Right forelimb (tissue), 1 donor: ENCODE results near the gene ATG9A.
"Not testable (repeated sequence)": the region's sequence is repeated elsewhere in the genome, so short reads cannot be mapped to it uniquely, and the experiment has no call there.

Experiments used
- DNase-seq: peaks from one replicate; pipeline ENCODE4 v3.0.0-alpha.2; 2018

ATG9A gene, protein sequence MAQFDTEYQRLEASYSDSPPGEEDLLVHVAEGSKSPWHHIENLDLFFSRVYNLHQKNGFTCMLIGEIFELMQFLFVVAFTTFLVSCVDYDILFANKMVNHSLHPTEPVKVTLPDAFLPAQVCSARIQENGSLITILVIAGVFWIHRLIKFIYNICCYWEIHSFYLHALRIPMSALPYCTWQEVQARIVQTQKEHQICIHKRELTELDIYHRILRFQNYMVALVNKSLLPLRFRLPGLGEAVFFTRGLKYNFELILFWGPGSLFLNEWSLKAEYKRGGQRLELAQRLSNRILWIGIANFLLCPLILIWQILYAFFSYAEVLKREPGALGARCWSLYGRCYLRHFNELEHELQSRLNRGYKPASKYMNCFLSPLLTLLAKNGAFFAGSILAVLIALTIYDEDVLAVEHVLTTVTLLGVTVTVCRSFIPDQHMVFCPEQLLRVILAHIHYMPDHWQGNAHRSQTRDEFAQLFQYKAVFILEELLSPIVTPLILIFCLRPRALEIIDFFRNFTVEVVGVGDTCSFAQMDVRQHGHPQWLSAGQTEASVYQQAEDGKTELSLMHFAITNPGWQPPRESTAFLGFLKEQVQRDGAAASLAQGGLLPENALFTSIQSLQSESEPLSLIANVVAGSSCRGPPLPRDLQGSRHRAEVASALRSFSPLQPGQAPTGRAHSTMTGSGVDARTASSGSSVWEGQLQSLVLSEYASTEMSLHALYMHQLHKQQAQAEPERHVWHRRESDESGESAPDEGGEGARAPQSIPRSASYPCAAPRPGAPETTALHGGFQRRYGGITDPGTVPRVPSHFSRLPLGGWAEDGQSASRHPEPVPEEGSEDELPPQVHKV

DNA sequence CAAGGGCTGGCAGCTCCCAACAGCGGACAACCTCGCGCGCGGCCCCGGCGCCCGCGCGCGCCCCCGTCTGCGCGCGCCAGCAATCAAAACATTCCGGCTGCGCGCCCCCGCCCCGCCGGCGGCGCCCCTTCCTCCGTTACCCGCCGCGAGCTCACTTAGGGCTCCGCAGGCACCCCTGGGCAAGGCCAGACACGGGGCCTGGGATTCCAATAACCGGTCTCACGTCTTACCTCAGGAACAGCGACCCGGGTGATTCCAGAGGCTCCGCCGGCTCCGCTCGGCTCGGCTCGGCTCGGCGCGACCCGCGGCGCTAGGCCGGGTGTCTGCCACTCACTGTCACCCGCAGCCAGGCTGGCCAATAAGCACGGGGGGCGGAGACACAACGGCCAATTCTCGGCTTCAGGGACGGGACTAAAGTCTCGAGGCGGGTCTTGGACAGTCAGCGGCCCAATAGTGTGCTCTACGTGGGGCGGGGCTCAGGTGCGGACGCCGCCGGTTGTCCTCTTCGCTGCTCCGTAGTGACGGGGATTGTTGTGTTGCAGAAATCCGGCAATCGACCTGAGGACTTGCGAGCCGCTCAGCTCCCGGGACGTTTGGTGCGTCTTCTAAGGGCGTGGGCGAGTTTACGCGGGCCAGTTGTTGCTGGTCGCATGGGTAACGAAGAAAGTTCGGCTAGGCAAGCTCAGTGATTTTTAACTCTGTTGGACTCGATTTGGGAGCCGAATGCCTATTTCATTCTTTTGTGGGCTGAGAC lies at the start of gene ATG9A, which contains the start of gene ANKZF1:
TSS of gene ATG9A (minus strand) at position 332 of the 754 bp plus-strand sequence. CDS start 1,612 bp downstream, outside the sequence.
TSS of gene ANKZF1 (plus strand) at position 502 of the 754 bp plus-strand sequence. CDS start 452 bp downstream, outside the sequence.
- peak; percentile 98 for DNase-seq

DNA sequence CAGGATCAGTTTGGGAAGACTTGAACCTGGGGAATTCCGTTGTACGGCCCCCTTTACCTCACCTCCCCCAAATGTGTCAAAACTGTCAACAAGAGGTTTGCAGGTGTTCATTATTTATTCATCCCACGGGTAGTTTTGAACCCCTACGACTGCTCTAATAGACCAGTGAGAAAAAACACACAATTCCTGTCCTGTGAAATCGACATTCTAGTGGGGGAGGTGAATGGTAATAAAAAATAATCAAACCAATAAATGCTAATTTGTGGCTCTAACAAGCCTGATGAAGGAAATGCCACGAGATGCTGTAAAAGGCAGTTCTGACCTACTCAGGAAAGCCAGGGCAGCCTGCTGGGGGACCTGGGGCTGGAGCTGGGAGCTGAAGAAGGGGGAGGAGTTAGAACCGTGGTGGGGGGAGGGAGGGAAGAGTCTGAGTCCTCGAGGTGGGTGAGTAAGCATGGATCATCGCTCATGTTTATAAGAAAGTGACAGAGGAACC lies 49.3 kb upstream of the ATG9A start:
- DNase-seq, result no peak

DNA sequence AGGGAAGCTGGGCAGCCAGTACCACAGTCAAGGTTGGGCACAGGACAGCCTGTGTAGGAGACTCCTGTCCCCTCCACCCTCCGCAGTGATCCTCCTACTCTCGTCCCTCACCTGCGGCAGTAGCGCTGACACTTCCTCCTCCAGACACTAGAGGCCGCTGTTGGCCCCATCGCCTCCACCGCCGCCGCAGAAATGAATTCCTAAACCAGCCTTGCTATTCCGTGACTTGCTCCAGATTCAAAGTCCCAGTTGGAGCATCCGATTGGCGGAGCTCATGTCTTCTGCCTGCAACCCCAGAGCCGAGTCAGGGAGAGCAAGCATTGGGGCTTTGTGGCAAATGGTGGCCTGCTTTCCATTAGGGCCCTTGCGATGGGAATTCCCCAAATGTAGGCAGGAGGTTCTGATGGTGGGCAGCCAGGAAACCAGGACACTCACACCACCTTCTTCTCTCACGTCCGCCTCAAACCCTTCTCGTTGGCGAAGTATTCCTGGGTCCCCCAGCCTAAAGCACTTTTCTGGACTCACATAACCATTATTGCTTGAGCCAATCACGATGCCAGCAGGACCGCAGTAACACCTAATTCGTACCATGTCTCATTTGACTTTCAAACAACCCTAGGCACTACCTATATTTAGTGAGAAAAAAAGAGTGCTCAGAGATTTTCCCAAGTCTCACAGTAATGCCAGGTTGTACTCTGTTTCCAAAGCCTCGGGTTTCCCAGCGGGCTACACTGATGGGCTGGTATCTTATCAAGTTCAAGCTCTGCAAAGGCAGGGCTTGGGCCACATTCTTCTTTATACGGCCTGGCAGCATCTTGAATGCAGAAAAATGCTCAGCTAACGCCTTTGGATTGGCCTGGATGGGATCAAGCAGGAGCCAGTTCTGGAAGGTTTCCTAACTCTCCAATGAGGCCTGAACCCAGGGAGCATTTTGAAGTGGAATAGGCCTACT lies 48.5 kb upstream of the ATG9A start:
- DNase-seq, result peak; percentile 88

DNA sequence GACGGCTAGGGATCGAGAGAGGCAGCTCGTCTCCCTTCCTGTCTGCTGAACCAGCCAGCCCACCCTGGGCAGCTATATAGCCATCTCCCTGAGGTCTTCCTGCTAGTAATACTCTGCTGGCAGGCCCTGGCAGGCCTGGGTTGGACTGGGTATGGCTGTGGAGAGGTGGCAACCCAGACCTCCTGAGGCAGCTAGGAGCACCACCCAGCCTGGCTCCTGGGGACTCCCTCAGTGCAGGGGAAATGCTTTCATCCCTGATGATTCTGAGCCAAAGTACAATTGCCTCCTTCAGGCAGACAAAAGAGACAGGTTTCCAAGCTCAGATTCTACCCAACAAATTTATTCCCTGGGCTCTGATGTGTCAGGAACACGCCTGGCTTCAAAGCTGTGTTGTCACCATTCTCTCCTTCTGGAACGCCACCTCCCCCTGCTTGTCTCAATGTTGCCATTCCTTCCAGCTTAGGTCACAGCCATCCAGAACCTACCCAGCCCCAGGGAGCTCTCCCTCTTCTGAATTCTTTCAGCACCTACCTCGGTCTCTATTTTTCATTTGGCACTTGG lies 45.0 kb upstream of the ATG9A start:
- no peak for DNase-seq

DNA sequence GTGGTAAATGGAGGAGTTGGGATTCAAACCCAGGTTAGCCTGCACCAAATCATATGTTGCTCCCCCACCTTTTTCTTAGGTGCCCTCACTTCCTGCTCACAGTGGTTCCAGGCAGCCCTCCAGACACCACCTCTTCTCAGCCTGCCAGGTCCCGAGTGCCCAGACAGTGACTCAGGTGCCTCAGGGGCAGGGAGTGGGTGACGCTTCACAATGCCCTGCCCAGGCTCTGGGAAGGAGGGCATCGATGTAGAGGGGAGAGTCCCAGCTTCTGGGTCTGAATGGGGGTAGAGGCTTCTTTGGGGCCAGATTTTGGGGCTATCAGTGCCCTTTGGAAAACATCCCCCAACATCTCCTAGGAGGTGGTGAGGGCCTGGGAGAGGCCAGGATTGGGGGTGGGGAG lies 44.5 kb upstream of the ATG9A start:
- DNase-seq, result no peak

DNA sequence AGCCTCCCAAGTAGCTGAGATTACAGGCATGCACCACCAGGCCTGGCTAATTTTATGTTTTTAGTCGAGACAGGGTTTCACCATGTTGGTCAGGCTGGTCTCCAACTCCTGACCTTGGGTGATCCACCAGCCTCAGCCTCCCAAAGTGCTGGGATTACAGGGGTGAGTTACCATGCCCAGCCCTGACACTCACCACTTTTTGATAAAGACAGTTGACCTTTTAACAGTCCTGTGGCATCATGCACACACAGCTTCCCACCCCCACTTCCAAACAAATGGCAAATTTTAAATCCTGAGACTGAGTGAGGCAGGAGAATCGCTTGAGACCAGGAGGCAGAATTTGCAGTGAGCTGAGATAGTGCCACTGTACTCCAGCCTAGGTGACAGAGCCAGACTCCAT lies 43.6 kb upstream of the ATG9A start:
- DNase-seq, result no peak

DNA sequence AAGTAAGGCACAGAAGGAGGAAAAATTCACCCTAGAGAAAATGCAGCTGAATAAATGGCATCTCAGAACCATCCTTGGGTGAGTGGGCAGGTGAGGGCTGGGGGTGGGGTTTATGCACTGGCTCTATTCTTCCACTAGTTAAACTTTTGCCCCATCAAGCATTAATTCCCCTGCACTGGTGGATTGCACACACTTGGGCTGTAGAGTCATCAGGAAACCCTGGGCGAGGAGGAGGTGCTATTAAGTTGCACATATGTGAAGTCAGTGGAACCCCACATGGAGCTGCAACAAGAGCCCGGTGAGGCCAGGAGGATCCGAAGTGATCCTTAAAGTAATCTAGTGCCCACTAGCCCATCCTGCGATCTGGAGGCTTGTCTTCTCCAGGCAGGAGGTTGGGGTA lies 42.9 kb upstream of the ATG9A start:
- DNase-seq, result no peak

DNA sequence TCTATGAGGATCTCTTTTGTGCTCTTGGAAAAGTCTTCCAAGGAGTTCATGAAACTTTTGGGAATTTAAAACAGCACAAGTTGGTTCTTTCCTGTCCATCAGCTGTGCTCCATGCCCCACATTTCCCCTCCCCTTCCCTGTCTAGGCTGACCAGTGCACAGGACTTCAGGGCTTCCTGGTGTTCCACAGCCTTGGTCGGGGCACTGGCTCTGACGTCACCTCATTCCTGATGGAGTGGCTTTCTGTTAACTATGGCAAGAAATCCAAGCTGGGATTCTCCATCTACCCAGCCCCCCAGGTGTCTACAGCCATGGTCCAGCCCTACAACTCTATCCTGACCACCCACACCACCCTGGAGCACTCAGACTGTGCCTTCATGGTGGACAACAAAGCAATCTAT lies 41.6 kb upstream of the ATG9A start:
- DNase-seq, result no peak

DNA sequence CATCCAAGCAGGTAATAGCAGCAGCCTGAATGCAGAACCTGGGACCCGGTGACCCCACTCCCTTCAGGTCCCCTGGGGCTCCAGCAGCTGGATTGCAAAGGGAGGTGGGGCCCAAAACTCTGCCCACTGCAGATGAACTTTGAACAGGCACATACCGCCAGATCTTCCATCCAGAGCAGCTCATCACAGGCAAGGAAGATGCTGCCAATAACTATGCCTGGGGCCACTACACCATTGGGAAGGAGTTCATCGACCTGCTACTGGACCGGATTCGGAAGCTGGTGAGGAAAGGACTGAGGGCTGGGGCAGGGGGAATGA lies 40.6 kb upstream of the ATG9A start:
- no peak for DNase-seq

DNA sequence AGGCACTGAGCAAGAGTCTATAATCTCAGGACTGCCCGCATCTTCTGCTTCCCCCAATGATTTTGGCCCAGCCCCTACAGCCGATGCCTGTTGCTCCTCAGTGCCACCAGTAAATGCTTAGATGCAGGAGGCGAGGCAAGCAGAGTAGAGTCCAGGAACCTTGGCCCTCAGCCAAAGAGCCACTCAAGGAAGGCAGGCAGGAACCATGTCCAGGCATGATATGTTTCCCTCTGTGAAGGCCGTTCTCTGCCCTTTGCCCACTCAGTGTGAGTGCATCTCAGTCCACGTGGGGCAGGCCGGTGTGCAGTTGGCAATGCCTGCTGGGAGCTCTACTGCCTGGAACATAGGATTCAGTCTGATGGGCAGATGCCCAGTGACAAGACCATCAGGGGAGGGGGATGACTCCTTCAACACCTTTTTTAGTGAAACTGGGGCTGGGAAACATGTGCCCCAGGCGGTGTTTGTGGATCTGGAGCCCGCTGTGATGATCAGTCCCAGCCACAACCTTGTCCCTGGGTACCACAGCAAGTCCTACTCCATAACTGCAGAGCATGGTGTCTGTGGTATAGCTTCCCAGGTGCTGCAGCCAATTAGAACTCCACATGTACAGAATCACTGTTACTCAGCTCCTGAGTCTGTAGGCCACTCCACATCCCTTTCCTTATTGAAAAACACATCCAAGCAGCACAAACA lies 40.1 kb upstream of the ATG9A start:
- no peak for DNase-seq

DNA sequence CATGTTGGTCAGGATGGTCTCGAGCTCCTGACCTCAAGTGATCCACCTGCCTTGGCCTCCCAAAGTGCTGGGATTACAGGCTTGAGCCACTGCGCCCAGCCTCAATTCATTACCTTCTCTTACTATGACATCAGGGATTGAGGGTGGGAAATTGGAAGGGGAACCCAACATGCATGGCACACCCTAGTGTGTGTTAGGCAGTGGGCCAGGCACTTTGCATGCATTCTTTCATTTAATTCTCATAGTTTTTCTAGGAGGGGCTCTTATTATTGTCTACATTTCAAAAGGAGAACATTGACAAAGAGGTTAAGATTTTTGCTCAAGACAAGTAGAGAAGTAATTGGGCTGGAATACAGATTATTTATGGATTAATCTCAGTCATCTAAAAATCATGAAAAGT lies 38.9 kb upstream of the ATG9A start:
- no peak for DNase-seq

DNA sequence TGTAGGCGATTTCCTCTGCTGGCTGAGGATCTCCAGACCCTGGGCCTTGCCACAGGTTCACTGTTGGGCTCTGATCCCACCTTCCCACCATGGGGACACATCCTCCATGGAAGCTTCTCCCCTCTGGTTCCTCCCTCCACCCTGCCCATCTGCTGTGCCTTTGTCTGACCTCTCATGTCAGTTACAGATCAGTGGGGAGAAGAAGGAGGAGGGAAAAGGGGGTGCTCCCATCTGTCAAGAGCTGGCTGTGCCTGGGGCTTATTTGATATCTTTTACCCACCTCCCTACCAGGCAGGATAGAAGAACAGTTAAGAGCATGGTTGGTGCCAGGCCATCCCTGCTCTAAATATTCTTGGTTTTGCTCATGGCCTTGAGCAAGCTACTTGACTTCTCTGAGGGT lies 37.5 kb upstream of the ATG9A start:
- DNase-seq, result no peak

DNA sequence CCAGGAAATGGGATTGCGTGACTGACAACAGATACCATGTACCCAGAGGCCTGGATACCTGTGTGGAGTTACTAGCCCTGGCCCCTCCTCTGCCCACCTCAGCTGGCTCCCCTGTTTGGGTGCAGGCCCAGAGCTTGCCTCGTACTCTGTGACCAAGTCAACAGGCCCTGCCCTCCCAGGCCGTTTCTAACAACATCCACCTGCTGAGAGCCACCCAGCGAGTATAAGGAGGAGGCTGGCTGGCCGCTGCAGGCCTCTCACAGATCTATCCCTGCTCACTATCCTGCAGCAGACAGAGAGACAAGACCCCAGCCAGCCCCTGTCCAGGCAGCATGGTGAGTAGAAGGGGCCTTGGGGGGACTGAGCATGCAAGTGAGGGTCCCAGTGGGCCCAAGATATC lies 36.8 kb upstream of the ATG9A start:
- DNase-seq, result no peak

DNA sequence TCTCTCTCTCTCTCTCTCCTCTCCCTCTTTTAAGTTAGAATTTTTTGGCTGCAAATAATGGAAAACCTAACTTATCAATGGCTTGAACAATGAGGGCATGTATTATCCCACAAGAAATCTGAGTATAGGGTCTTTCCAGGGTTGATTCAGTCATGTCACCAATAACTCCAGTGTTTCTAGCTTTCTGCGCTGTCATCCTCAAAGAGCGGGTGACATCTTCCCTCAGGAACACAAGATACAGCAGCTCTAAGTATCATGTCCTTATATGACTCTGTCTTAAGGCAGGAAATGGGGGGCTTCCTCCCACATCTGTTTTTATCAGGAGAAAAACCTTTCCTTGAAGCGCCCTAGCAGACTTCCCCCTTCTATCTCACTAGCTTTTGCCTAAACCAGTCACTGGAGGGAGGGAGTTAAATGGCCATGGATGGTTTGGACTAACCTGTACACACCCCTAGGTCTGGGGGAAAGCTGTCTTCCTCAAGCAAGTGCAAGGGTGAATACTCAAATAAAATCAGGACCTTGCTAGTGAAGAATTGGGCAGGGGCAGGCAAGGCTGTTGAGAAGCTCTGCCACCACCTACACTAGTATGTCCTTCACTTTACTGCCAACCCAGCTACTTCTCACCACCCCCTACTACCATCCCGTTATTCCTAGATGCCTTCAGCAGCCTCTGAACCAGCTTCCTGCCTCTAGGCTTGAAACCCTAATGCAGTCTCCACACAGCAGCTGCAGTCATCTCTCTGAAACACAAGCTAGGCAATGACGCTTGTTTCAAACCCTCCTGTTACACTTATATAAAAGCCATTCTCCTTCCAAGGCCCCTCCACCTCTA lies 31.8 kb upstream of the ATG9A start:
- no peak for DNase-seq

DNA sequence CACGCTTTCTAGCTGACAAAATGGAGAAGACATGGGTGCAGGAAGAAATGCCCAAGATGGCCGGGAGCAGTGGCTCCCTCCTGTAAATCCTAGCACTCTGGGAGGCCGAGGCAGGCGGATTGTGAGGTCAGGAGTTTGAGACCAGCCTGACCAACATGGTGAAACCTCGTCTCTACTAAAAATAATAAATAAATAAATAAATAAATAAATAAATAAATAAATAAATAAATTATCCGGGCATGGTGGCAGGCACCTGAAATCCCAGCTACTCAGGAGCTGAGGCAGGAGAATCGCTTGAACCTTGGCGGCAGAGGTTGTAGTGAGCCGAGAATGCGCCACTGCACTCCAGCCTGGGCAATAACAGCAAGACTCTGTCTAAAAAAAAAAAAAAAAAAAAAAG lies 29.5 kb upstream of the ATG9A start:
- DNase-seq, result not testable (repeated sequence)

DNA sequence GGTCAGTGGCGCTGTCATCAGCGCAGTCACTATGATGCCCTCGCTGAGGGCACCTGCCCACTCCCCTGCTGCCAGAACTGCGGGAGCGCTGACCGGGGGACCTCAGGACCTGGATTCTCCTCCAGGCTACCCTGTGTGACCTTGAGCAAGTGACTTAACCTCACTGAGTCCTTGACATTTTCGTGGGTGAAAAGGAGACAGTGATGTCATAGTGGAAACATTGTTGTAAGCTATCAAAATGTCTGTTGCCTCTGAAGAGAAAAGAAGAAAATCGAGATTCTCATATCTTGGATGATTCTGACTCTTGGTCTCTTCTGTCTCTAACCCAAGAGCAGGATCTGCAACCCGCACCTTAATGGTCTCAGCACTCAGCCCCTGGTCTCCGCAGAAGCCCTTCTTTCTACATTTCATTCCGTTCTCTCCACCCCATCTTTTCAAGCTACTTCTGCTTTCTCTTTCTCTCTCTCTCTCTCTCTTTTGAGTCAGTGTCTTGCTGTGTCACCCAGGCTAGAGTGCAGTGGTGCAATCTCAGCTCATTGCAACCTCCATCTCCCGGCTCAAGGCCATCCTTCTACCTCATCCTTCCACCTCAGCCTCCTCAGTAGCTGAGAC lies 25.3 kb upstream of the ATG9A start:
- DNase-seq, result no peak

DNA sequence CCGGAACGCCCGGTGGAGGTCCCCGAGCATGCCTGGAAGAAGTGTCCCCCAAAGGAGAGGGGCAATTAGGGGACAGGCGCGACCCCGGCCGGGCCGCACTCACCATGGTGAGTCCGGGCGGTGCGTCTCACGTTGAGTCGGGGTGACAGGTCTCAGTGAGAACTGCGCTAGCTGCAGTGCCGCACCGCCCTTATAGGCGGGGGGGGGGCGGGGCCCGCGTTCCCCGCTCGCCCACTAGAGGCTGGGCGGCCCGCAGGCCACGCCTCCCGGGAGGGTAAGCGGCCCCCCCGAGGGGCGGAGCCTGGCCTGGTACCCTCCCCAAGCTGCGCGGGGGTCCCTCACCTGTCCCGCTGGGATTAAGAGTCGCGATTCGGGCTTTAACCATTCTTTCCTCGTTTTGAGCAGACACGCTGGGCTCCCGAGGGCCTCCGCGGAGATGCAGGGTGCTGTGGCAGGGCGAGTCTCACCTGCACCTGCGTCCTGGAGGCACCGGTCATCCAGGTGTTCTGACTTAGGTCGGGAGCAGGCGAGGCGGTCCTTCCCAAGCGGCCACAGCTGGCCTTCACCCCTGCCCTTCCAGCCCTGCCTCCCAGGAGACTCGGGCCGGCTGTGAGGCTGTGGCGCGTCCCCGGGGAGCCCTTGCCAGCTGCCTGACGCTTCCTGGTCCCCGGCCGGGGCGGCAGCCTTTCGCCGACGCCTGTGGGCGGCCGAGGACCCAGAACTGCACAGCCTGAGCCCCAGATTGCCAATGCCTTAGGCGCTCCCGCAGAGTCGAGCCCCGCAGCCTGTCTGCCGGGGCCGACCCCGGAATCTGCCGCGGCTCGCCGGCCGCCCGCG lies 24.5 kb upstream of the ATG9A start, which contains the start of gene TUBA4A:
TSS of gene TUBA4A (minus strand) at position 166 of the 837 bp plus-strand sequence. CDS start at position 106, 60 bp downstream.
- DNase-seq, result peak; percentile 63
